WTC11 (cell line): ENCODE measurements around the gene ATXN7. TPM values are rescaled to one million over a fixed set of nuclear protein-coding genes. Genes with fewer than 3 reads are reported as not detected.

Experiments
- ATAC-seq: fragments of 200-7000 bp; cut with Tn5 transposase; 2 replicates; pipeline ENCODE4 v1.10.0; 2021; ENCODE audit warnings: mild to moderate bottlenecking, moderate library complexity
- CTCF ChIA-PET: fragments of 300-600 bp; sonication (Branson Sonifier 250); formaldehyde crosslinking; loops from one replicate; lab custom pipeline; 2021; ENCODE audit warnings: antibody characterized with exemption; lab: Charles Lee
- POLR2A ChIA-PET: fragments of 350-600 bp; sonication (Branson Sonifier 250); formaldehyde crosslinking; loops from one replicate; lab custom pipeline; 2021; ENCODE audit warnings: antibody characterized with exemption; lab: Charles Lee
- DNase-seq: peaks from one replicate; pipeline ENCODE4 v3.0.0; 2021; ENCODE audit warnings: low spot score
- H3K27ac Mint-ChIP-seq: 2 replicates; pipeline ENCODE4 v1.8.0; 2021; ENCODE audit warnings: mixed read lengths
- H3K27me3 Mint-ChIP-seq: 2 replicates; pipeline ENCODE4 v1.8.0; 2021; ENCODE audit warnings: low read depth, mild to moderate bottlenecking, moderate library complexity, mixed read lengths
- H3K36me3 Mint-ChIP-seq: 2 replicates; pipeline ENCODE4 v1.8.0; 2021; ENCODE audit warnings: mixed read lengths
- H3K4me1 Mint-ChIP-seq: 2 replicates; pipeline ENCODE4 v1.8.0; 2022; ENCODE audit warnings: mixed read lengths
- H3K4me3 Mint-ChIP-seq: 2 replicates; pipeline ENCODE4 v1.8.0; 2021; ENCODE audit warnings: mild to moderate bottlenecking, moderate library complexity, mixed read lengths
- H3K9me3 Mint-ChIP-seq: 2 replicates; pipeline ENCODE4 v1.8.0; 2021; ENCODE audit warnings: mixed read lengths
- ELF4 ChIP-seq: sonication (generic); formaldehyde crosslinking; IDR thresholded peaks from 2 replicates; pipeline ENCODE4 v1.8.1; 2022; ENCODE audit warnings: low read depth, mild to moderate bottlenecking, moderate library complexity, missing genetic modification reagents
- EMX1 ChIP-seq: fragments of 250-450 bp; sonication (Bioruptor Pico); IDR thresholded peaks from 2 replicates; pipeline ENCODE4 v1.8.0; 2021; ENCODE audit warnings: mild to moderate bottlenecking
- JAZF1 ChIP-seq: fragments of 250-450 bp; sonication (Bioruptor Pico); IDR thresholded peaks from 2 replicates; pipeline ENCODE4 v1.9.0; 2021; ENCODE audit warnings: moderate library complexity, mild to moderate bottlenecking, inconsistent platforms
- JUN ChIP-seq: sonication (generic); formaldehyde crosslinking; IDR thresholded peaks from 2 replicates; pipeline ENCODE4 v1.8.0; 2023; ENCODE audit warnings: mild to moderate bottlenecking, missing genetic modification reagents
- NFATC4 ChIP-seq: fragments of 250-450 bp; sonication (Bioruptor Pico); IDR thresholded peaks from 2 replicates; pipeline ENCODE4 v1.9.0; 2021; ENCODE audit warnings: mild to moderate bottlenecking
- SMAD4 ChIP-seq: sonication (generic); formaldehyde crosslinking; IDR thresholded peaks from 2 replicates; pipeline ENCODE4 v1.8.0; 2022; ENCODE audit warnings: mild to moderate bottlenecking, missing genetic modification reagents
- SOX15 ChIP-seq: fragments of 250-450 bp; sonication (Bioruptor Pico); IDR thresholded peaks from 2 replicates; pipeline ENCODE4 v1.9.0; 2021; ENCODE audit warnings: mild to moderate bottlenecking
- ZBTB21 ChIP-seq: sonication (generic); formaldehyde crosslinking; IDR thresholded peaks from 2 replicates; pipeline ENCODE4 v1.8.1; 2023; ENCODE audit warnings: mild to moderate bottlenecking, missing genetic modification reagents, borderline replicate concordance
- ZNF219 ChIP-seq: sonication (generic); formaldehyde crosslinking; IDR thresholded peaks from 2 replicates; pipeline ENCODE4 v1.8.0; 2023; ENCODE audit warnings: missing genetic modification reagents, mild to moderate bottlenecking, borderline replicate concordance
- ZNF232 ChIP-seq: sonication (generic); formaldehyde crosslinking; IDR thresholded peaks from 2 replicates; pipeline ENCODE4 v1.8.0; 2022; ENCODE audit warnings: mild to moderate bottlenecking, missing genetic modification reagents
- ZNF317 ChIP-seq: sonication (generic); formaldehyde crosslinking; IDR thresholded peaks from 2 replicates; pipeline ENCODE4 v1.8.1; 2023; ENCODE audit warnings: low read depth, mild to moderate bottlenecking, moderate library complexity, missing genetic modification reagents, borderline replicate concordance
- ZNF423 ChIP-seq: fragments of 250-450 bp; sonication (Bioruptor Pico); IDR thresholded peaks from 2 replicates; pipeline ENCODE4 v2.1.2; 2022; ENCODE audit warnings: mild to moderate bottlenecking, moderate library complexity
- total RNA-seq: library from RNA; stranded (reverse); gene quantifications from 3 replicates; pipeline ENCODE4 v1.2.3, GENCODE V29; 2021
- TF ChIP-seq, protein P1 (sequence below): fragments of 200-600 bp; IDR thresholded peaks from 2 replicates; pipeline ENCODE4 v1.8.0; 2022; ENCODE audit warnings: antibody characterized with exemption
- TF ChIP-seq, protein P2 (sequence below): sonication (generic); formaldehyde crosslinking; IDR thresholded peaks from 2 replicates; pipeline ENCODE4 v1.8.1; 2022; ENCODE audit warnings: mild to moderate bottlenecking, moderate library complexity, missing genetic modification reagents
- TF ChIP-seq, protein P3 (sequence below): sonication (generic); formaldehyde crosslinking; IDR thresholded peaks from 2 replicates; pipeline ENCODE4 v1.8.0; 2023; ENCODE audit warnings: missing genetic modification reagents, mild to moderate bottlenecking, borderline replicate concordance
- TF ChIP-seq, protein P4 (sequence below): sonication (generic); formaldehyde crosslinking; IDR thresholded peaks from 2 replicates; pipeline ENCODE4 v1.8.1; 2023; ENCODE audit warnings: mild to moderate bottlenecking, moderate library complexity, missing genetic modification reagents
- TF ChIP-seq, protein P5 (sequence below): sonication (generic); formaldehyde crosslinking; IDR thresholded peaks from 2 replicates; pipeline ENCODE4 v1.8.0; 2023; ENCODE audit warnings: mild to moderate bottlenecking, missing genetic modification reagents

Gene ATXN7
- total RNA-seq, 1 experiment from 2014 or later = 11.7 TPM

DNA sequence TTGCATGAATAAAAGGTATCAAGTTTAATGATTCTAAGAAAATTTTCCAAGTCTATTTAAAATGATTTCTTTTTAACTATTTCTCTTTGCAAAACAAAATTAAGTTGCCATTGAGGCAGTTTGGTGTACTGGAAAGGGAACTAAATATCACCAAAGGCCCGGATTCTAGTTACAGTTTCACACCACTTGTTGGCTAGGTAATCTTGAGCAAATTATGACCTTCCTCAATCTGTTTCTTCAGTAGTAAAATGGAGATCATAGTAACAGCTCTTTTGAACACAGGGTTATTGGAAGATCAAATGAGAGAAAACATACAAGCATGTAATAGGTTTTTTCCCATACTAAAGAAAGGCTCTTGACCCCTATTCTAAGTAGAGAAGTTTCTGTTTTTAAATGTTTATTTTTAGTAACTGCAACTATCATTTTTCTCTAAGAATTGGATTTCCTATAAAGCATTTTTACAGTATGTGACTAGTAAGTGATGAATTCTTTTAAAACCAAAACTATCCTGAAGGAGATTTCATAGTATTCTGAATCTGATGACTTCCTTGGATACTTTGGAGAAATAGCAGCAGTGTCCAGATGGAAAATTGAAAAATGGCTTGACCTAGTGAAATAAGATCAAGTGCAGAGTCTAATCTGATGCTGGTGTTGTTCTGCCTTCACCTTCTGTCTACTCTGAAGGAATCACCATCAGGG is 32.8 kb downstream of the ATXN7 start:
- DNase-seq (no peak), ATAC-seq (no peak)
- peaks cover 19% of the 10 kb centered on the region for H3K4me1 Mint-ChIP-seq
- ChIA-PET POLR2A (no interaction called here), CTCF (interaction anchor here (1.6 kb wide), 1 partner anchor 11 kb away, joined by 5 read pairs; no protein-coding TSS in a partner anchor)
- H3K9me3 Mint-ChIP-seq = peaks cover 2% of the 10 kb centered on the region; the same call in 1 of the 2 replicates
- no peaks in the 10 kb centered on the region for H3K27me3 Mint-ChIP-seq
- H3K36me3 Mint-ChIP-seq = peaks cover 9% of the 10 kb centered on the region
- no peak overlapping the region for H3K4me3 Mint-ChIP-seq
- TF ChIP-seq NFATC4 (CRISPR knock-in tag) = no peak
- TF ChIP-seq EMX1 (CRISPR knock-in tag) = no peak
- no peak for TF ChIP-seq JUN (CRISPR knock-in tag)
- TF ChIP-seq SOX15 (CRISPR knock-in tag) = no peak
- no peak for TF ChIP-seq JAZF1 (CRISPR knock-in tag)
- TF ChIP-seq, protein P1, sequence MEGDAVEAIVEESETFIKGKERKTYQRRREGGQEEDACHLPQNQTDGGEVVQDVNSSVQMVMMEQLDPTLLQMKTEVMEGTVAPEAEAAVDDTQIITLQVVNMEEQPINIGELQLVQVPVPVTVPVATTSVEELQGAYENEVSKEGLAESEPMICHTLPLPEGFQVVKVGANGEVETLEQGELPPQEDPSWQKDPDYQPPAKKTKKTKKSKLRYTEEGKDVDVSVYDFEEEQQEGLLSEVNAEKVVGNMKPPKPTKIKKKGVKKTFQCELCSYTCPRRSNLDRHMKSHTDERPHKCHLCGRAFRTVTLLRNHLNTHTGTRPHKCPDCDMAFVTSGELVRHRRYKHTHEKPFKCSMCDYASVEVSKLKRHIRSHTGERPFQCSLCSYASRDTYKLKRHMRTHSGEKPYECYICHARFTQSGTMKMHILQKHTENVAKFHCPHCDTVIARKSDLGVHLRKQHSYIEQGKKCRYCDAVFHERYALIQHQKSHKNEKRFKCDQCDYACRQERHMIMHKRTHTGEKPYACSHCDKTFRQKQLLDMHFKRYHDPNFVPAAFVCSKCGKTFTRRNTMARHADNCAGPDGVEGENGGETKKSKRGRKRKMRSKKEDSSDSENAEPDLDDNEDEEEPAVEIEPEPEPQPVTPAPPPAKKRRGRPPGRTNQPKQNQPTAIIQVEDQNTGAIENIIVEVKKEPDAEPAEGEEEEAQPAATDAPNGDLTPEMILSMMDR = no peak
- TF ChIP-seq, protein P2, sequence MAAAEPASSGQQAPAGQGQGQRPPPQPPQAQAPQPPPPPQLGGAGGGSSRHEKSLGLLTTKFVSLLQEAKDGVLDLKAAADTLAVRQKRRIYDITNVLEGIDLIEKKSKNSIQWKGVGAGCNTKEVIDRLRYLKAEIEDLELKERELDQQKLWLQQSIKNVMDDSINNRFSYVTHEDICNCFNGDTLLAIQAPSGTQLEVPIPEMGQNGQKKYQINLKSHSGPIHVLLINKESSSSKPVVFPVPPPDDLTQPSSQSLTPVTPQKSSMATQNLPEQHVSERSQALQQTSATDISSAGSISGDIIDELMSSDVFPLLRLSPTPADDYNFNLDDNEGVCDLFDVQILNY = no peak
- no peak for TF ChIP-seq ELF4 (CRISPR knock-in tag)
- no peak for TF ChIP-seq ZNF232
- no peak for TF ChIP-seq ZBTB21
- no peak for TF ChIP-seq ZNF423
- TF ChIP-seq ZNF219 = no peak
- no peak for TF ChIP-seq ZNF317 (CRISPR knock-in tag)
- TF ChIP-seq, protein P3, sequence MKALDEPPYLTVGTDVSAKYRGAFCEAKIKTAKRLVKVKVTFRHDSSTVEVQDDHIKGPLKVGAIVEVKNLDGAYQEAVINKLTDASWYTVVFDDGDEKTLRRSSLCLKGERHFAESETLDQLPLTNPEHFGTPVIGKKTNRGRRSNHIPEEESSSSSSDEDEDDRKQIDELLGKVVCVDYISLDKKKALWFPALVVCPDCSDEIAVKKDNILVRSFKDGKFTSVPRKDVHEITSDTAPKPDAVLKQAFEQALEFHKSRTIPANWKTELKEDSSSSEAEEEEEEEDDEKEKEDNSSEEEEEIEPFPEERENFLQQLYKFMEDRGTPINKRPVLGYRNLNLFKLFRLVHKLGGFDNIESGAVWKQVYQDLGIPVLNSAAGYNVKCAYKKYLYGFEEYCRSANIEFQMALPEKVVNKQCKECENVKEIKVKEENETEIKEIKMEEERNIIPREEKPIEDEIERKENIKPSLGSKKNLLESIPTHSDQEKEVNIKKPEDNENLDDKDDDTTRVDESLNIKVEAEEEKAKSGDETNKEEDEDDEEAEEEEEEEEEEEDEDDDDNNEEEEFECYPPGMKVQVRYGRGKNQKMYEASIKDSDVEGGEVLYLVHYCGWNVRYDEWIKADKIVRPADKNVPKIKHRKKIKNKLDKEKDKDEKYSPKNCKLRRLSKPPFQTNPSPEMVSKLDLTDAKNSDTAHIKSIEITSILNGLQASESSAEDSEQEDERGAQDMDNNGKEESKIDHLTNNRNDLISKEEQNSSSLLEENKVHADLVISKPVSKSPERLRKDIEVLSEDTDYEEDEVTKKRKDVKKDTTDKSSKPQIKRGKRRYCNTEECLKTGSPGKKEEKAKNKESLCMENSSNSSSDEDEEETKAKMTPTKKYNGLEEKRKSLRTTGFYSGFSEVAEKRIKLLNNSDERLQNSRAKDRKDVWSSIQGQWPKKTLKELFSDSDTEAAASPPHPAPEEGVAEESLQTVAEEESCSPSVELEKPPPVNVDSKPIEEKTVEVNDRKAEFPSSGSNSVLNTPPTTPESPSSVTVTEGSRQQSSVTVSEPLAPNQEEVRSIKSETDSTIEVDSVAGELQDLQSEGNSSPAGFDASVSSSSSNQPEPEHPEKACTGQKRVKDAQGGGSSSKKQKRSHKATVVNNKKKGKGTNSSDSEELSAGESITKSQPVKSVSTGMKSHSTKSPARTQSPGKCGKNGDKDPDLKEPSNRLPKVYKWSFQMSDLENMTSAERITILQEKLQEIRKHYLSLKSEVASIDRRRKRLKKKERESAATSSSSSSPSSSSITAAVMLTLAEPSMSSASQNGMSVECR = no peak
- TF ChIP-seq, protein P4, sequence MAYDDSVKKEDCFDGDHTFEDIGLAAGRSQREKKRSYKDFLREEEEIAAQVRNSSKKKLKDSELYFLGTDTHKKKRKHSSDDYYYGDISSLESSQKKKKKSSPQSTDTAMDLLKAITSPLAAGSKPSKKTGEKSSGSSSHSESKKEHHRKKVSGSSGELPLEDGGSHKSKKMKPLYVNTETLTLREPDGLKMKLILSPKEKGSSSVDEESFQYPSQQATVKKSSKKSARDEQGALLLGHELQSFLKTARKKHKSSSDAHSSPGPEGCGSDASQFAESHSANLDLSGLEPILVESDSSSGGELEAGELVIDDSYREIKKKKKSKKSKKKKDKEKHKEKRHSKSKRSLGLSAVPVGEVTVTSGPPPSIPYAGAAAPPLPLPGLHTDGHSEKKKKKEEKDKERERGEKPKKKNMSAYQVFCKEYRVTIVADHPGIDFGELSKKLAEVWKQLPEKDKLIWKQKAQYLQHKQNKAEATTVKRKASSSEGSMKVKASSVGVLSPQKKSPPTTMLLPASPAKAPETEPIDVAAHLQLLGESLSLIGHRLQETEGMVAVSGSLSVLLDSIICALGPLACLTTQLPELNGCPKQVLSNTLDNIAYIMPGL (CRISPR knock-in tag) = no peak
- TF ChIP-seq, protein P5, sequence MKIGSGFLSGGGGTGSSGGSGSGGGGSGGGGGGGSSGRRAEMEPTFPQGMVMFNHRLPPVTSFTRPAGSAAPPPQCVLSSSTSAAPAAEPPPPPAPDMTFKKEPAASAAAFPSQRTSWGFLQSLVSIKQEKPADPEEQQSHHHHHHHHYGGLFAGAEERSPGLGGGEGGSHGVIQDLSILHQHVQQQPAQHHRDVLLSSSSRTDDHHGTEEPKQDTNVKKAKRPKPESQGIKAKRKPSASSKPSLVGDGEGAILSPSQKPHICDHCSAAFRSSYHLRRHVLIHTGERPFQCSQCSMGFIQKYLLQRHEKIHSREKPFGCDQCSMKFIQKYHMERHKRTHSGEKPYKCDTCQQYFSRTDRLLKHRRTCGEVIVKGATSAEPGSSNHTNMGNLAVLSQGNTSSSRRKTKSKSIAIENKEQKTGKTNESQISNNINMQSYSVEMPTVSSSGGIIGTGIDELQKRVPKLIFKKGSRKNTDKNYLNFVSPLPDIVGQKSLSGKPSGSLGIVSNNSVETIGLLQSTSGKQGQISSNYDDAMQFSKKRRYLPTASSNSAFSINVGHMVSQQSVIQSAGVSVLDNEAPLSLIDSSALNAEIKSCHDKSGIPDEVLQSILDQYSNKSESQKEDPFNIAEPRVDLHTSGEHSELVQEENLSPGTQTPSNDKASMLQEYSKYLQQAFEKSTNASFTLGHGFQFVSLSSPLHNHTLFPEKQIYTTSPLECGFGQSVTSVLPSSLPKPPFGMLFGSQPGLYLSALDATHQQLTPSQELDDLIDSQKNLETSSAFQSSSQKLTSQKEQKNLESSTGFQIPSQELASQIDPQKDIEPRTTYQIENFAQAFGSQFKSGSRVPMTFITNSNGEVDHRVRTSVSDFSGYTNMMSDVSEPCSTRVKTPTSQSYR = no peak
- TF ChIP-seq SMAD4 (CRISPR knock-in tag) = no peak
- H3K27ac Mint-ChIP-seq = no peak overlapping the region
